Islet of Langerhans (tissue), 1 donor: ENCODE measurements around the gene ALPP.
A peak's percentile ranks its signal among the peaks of the same experiment; 100 is the strongest.
"Not testable (repeated sequence)": the region's sequence is repeated elsewhere in the genome, so short reads cannot be mapped to it uniquely, and the experiment has no call there.

Source experiments
- FAIRE-seq: peaks from one replicate; lab custom pipeline; 2011; peaks lifted over from hg19 to GRCh38; lab: Jason Lieb, UNC

The ALPP gene

DNA sequence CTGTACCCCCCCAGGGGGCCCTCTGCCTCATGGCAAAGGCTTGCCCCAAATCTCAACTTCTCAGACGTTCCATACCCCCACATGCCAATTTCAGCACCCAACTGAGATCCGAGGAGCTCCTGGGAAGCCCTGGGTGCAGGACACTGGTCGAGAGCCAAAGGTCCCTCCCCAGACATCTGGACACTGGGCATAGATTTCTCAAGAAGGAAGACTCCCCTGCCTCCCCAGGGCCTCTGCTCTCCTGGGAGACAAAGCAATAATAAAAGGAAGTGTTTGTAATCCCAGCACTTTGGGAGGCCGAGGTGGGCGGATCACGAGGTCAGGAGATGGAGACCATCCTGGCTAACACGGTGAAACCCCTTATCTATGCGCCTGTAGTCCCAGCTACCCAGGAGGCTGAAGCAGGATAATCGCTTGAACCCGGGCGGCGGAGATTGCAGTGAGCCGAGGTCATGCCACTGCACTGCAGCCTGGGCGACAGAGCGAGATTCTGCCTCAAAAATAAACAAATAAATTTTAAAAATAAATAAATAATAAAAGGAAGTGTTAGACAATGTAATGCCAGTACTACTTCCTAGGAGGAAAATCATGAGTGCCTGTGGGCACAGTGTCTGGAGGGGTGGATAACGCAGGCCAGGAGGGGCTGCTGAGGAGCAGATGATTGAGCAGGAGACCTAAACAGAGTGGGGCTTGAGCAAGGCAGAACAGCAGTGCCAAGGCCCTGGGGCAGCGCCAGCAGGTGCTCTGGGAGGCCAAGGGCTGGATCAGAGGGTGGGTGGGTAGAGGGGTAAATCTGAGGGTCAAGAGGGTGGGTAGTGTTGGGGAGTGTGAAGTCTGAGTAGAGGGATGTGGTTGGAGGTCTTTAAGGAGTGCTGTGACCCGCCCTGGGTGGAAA lies 4.0 kb downstream of the ALPP start:
- no peak for FAIRE-seq

DNA sequence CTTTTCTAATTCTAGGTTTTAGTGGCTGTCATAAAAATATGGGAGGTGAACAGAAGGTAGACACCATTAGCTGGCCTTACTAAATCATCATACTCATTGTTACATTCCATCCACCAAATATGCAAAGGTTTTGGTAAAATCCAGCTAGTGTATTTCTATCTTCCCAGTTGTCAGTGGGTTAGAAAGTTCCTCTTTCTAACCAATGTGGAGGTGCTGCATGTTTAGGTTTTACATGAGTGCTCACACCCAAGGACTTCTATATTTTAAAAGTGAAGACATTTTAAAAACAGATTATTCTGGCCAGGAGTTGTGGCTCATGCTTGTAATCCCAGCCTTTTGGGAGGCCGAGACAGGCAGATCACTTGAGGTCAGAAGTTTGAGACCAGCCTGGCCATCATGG lies 5.9 kb downstream of the ALPP start:
- no peak for FAIRE-seq

DNA sequence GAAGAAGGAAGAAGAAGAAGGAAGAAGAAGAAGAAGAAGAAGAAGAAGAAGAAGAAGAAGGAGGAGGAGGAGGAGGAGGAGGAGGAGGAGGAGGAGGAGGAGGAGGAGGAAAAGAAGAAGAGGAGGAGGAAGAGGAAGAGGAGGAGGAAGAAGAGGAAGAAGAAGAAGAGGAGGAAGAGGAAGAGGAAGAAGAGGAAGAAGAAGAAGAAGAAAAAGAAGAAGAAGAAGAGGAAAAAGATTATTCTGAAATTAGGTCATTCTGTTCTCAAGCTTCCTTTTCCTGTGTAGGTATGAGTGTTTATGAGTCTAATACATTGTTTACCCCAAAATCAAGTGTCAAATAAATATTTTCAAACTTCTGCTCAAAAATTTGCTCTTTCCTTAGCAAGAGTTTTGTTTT lies 6.5 kb downstream of the ALPP start:
- not testable (repeated sequence) for FAIRE-seq

DNA sequence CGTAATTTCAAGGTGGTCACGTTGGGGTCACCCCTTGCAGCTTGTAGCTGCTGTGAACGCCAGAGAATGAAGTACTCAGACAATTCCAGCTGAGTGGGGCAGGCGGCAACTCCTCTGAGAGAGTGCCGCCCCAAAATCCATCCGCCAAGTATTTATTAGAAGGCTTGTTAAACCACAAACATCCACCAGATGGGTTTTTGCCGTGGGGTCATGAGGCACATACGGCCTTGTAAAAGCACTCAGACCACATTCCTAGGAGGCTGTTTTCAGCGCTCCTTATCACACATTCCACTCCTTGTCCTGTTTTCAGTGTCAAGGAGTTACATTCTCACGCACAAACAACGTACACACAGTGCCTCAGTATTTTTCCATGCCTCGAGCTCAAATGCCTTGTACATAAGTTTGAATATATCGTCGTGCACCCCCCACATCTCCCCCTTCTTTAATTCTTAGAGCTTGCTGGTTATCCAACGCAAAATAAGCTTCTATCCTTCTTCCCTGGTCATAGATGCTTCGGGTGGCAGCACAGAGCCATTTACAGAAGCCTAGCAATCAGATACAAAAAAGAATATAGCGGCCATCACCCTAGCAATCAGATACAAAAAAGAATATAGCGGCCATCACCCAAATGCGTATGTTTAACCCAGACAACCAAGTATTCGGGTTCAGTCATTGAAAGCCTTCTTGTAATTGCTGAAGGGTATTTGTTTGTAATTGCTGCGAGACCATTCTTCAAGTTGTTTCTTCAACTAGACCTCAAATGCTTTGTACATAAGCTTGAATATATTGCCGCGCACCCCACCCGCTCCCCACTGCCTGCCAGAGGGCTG lies 7.3 kb downstream of the ALPP start:
- no peak for FAIRE-seq

DNA sequence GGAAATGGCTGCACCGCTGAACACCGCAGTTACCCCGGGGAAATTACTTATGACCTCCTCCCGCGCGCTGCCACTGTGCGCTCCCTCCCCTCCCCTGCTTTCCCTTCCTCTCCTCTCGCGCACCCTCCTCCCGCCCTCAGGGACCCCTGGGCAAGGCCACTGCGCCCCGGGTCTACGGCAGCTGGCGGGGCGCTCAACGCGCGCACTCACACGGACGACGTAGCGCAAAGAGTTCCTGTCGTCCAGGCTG lies 7.9 kb downstream of the ALPP start:
- FAIRE-seq = no peak

DNA sequence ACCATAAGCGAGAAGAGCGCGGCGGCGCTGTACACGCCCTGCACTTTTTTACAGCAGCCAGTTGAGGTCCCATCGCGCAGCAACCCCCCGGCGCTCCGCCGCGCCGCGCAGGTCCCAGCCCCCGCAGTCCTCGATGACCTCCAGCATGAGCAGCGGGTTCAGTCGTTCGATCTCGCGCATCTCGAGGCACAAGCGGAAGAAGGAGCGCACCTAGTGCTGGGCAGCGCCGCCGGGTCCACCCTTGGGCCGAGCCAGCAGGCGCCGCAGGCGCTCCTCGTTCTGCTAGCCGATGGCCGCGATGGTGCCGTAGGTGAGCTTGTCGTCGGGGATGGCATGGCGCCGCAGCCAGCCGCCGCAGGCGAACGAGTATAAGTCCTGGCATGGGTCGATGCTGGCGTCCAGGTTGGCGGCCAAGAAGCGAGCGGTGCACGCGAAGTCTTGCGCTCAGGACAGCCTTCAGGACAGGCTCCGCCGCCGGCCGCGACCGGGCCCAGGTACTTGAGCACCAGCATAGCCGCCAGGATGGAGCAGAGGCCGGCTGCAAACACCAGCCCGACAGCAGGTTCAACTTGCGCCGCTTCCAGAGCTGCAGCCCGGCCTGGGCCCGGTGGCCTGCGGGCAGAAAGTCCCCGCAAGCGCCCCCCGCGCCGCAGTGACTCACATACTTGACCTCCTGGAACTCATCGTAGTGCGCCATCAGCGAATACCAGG lies 8.3 kb downstream of the ALPP start:
- FAIRE-seq = no peak

DNA sequence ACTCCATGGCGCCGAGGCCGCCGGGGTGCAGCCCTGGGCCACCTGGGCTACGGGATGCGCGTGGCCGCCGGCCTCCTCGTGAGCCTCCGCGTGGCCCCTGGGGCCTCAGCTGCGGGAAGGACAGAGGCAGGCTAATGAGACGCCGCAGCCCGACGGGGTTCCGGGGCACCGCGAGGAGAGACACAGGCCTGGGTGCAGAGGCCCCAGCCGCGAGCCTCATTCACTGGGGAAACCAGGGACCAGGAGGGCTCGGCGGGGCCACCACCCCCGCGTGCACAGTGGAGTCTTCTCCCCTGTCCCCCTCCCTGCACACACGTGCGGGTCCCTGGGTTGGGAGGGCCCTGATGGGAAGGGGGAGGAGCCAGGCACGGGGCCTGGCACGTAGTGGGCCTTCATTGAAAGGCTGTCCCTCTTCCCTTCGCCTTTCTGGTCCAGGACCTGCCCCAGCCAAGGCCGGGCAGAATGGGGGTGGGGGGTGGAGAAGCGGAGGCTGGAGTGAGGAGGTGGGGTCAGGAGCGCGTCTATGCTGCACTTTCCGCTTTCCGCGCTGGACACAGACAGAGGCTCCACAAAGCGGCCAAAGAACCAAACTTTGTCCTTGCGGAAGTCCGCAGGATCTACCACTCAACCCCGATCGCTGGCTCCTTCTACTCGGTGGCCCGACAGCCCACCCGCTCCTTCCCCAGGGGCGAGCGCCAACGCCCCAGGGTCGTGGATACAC lies 9.1 kb downstream of the ALPP start:
- FAIRE-seq = no peak

DNA sequence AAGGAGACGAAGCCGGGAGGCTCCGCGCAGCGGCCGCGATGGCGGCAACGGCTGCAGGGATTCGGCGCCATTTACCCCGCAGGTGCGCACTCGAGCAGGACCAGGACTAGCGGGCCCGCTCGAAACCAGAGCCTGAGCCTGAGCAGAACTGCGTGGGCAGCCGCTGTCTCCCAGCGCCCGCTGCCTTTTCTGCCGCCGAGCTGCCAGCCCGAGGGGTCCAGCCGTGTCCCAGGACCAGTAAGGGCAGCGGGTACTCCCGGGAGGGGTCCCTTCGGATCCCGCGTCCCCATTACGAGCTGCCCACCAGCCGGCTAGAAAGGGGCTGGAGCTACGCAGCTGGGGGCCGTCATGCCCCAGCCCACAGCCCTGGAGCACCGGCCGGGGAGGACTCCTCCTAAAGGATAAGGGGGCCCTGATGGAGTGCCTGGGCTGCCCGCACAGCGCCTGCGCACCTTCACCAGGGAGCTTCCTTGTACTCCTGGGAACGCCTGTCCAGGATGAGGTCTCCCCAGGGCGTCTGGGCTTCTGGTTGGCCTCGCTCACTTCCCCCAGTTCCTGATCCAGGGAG lies 9.9 kb downstream of the ALPP start:
- FAIRE-seq = no peak

DNA sequence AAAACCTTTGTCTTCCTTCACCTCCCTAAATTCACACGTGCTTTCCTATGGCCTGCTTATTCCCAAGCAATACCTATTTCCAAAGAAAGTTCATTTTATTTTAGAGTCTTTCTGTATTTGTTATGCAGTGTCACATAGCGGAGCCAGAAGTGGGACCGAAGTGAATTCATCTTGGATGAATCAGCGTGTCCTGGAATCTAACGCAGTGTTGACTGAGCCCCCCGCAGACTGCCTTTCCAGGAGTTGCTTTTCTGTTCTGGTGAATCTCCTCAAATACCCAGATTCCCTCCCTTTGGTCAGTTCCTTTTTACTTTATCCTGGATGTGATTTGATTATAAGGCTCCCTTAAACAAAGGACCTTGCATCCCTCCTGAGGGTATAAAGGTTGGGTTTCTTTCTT lies 10.8 kb downstream of the ALPP start:
- FAIRE-seq = no peak

DNA sequence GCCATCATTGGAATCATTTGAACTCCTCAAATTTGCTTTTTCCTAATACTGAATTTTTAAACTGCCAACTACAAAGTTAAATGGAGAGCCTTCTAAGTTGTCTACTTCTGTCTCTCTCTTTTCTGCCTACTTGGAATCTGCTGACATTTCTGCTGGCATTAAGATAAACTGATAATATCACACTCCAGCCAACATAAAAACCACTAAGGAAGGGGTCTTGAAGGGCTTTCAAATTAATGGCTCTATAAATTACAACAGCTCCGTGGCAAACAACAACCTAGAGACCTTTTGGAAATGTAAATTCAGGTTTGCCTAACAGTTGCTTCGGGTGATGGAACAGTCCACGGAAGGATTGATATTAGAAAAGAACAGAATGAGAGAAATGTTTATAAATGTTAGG lies 12.1 kb downstream of the ALPP start:
- FAIRE-seq = no peak

DNA sequence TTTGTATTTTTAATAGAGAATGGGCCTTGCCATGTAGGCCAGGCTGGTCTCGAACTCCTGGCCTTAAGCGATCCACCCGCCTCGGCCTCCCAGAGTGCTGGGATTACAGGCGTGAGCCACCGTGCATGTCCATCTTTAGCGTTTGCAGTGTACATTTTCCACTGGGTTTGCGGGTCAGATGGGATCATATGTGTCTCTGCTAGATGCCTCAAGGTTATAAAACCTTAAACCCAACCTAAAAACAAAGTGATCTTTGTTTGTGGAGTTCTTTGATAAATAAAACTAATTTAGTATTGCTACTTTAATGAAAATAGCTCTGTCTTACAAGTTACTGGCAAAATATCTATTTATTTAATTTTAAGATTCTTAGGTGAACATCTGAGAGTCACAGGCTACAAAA lies 15.0 kb downstream of the ALPP start:
- FAIRE-seq = no peak

DNA sequence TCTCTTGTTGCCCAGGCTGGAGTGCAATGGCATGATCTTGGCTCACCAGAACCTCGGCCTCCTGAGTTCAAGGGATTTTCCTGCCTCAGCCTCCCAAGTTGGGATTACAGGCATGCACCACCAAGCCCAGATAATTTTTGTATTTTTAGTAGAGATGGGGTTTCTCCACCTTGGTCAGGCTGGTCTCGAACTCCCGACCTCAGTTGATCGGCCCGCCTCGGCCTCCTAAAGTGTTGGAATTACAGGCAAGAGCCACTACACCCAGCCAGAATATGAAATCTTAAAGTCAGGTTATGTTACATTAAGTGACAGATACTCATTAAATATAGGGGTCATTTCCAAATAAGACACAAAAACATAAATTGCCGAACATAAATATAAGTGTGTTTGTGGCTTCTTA lies 15.9 kb downstream of the ALPP start:
- FAIRE-seq = not testable (repeated sequence)

DNA sequence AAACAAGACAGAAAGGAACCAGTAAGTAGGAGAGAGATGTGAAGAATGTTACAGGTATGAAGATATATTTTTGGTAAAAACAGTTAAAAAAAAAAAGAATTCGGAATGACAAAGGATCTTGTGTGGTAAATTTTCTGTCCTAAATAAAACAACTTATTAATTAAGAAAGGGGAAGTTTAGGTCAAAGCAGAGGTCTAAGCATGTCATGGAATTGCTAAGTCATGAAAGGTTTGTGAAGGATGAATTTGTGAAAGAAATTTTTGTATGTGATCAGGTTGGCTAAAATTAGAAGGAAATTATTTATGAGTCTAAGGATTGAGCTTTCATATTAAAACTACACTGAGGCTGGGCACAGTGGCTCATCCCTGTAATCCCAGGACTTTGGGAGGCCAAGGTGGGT lies 17.0 kb downstream of the ALPP start:
- no peak for FAIRE-seq

DNA sequence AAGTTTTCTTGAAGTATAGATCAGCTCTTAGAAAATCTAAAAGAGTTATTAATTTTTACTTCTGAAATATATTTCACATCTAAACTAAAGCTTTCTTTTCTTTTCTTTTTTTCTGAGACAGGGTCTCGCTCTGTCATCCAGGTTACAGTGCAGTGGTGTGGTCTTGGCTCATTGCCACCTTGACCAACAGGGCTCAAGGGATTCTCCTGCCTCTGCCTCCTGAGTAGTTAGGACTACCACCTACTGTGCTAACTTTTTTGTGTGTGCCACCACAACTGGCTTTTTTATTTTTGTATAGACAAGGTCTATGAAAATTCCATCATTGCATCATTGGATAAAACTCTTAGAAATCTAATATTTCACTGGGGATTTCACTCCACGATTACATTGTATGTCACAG lies 18.1 kb downstream of the ALPP start:
- FAIRE-seq = no peak

DNA sequence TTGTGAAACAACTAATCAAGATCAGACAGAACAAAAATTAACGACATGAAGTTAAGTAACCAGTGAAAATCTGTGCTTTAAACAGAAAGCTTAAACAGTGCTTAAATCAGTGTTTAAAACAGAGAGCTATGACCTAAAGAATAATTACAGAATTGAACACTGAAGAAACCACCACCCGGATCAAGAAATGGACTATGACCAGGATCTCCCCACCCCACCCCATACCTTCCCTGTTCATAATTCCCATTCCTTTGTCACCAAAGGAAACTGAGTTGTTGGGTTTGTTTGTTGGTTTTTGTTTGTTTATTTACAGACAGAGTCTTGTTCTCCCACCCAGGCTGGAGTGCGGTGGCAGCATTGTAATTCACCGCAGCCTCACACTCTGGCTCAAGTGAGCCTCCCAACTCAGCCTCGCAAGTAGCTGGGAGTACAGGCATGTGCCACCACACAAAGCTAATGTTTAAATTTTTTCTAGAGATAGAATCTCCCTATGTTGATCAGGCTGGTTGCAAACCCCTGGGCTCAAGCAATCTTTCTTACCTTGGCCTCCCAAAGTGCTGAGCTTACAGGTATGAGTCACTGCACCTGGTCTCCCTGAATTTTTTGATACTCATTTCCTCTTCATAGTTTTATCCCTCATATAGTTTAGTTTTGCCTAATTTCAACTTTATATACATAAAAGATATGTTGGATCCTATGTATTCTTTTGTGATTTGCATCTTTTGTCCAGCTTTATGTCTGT lies 19.9 kb downstream of the ALPP start:
- peak; percentile 5 for FAIRE-seq

DNA sequence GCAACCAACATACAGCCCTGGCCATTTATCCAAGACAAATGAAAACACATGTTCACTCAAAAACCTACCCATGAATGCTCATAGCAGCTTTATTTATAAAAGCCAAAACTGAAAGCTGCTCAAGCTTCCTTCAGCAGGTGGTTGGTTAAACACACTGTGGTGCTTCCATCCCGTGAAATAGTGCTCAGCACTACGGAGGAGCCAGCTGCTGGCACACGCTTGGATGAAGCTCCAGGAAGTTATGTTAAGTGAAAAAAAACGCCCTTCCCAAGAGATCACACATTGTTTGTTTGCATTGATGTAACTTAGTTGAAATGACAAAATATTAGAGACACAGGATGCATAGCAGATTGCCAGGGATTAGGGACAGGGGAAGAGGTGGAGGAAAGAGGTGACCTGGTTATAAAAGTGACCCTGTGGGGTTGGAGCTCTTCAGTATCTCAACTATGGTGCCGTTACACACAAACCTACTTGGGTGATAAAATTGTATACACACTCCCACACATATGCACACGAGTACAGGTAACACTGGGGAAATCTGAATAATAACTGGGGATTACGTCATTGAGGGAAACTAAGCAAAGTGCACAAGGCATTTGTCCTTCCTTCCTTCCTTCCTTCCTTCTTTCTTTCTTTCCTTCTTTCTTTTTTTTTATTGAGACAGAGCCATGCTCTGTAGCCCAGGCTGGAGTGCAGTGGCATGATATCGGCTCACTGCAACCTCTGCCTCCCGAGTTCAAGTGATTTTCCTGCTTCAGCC lies 21.9 kb downstream of the ALPP start:
- FAIRE-seq = peak; percentile 41

DNA sequence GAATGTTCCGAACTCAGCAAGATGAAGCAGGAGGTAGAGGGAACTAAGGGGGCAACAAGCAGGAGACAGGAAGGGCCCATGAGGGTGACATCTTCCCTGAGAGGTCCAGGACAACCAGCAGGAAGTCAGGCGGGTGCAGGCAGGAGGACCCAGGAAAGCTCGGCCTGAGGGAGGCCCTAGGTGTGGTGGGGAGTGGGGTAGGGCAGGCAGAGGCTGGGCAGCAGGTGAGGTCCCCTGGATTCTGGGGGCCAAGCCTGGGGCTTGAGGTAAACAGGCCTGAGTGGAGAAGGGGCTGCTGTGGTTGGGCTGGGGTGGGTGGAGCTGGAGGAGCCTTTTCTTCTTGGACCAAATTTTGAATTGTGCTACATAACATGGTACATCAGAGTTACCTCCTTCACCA lies 24.0 kb downstream of the ALPP start:
- no peak for FAIRE-seq

DNA sequence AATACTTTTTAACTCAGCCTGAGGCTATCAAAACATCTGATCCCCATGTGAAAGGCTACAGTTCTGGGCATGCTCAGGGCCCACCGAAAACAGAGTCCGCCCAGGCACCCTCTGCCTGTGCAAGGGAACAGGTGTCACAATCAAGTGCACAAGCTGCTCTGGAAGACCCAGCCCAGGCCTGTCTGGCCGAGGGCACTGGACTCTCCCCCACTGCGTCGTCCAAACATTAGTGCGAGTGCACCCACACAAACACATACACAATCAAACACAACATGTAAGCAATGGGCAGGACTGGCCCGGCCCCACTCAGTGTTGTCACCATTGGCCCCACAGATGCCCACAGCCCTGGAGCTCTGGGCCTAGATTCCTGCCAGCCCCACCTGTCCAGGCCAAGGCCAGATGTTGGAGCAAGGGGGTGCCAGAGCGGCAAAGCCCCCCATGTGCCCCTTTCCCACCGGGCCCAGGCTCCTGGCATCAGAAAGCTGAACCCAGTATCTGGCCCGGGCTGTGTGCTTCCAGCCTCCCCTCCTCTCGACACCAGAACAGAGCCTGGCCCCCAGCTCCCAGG lies 27.5 kb downstream of the ALPP start:
- no peak for FAIRE-seq

DNA sequence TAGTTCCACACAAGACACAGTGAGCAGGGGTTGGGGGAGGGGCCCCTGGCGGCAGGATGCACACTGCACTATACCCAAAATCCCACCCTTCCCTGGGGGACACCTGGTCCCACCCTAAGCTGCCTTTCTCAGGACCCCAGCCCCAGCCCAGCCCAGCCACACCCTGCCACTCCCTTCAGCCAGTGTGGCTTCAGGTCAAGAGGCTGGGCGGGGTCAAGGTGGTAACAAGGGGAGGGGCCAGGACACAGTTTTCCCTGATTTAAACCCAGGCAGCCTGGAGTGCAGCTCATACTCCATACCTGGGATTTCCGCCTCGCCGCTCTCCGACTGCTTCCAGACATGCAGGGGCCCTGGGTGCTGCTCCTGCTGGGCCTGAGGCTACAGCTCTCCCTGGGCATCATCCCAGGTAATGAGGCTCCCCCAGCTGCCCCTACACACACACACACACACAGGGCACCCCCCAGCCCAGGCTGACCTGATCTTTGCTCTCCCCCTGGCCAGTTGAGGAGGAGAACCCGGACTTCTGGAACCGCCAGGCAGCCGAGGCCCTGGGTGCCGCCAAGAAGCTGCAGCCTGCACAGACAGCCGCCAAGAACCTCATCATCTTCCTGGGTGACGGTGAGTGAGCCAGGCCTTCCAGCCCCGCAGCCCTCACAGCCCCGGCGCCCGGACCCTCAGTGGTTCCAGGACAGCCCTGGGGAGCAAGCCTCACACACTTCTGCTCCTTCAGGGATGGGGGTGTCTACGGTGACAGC lies 28.2 kb downstream of the ALPP start, which contains the start of gene ALPG:
TSS of gene ALPG (plus strand) at position 289 of the 755 bp plus-strand sequence. CDS start at position 340, 51 bp downstream.
- FAIRE-seq = no peak
